ENCODE measurements around the gene EPS8L3.
"Not testable (repeated sequence)": the region's sequence is repeated elsewhere in the genome, so short reads cannot be mapped to it uniquely, and the experiment has no call there.

Gene EPS8L3

DNA sequence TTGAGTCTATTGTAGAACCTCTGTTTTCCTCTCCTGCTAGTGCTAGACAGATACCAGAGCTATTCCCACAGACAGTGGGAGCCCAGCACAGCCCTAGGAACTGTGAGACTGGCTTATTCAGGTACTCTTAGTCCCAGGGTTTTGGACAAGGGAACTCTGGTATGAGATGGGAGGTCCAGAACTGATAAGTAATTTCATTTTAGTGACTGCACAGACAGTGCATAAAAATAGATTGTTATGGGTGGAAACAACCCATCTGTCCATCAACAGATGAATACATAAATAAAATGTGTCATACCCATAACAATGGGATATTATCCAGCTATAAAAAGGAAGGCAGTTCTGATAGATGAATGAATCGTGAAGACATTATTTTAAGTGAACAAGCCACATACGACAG is 9.0 kb downstream of the EPS8L3 start:
- H3K36me3 ChIP-seq (replicated peaks), result no peaks in the 10 kb centered on the region
- no peak overlapping the region for H3K4me3 ChIP-seq (ENCODE audit: low read depth, low read length)
- DNase-seq, result no peak
- in situ Hi-C loops (cut with HindIII; ENCODE audit: low pct_ligation_motif_present, low sequenced_read_pairs), result no loop called here
- H3K27me3 ChIP-seq (replicated peaks), result no peaks in the 10 kb centered on the region
- H3K27ac ChIP-seq, result no peak overlapping the region
- TF ChIP-seq, protein P1, sequence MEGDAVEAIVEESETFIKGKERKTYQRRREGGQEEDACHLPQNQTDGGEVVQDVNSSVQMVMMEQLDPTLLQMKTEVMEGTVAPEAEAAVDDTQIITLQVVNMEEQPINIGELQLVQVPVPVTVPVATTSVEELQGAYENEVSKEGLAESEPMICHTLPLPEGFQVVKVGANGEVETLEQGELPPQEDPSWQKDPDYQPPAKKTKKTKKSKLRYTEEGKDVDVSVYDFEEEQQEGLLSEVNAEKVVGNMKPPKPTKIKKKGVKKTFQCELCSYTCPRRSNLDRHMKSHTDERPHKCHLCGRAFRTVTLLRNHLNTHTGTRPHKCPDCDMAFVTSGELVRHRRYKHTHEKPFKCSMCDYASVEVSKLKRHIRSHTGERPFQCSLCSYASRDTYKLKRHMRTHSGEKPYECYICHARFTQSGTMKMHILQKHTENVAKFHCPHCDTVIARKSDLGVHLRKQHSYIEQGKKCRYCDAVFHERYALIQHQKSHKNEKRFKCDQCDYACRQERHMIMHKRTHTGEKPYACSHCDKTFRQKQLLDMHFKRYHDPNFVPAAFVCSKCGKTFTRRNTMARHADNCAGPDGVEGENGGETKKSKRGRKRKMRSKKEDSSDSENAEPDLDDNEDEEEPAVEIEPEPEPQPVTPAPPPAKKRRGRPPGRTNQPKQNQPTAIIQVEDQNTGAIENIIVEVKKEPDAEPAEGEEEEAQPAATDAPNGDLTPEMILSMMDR (IDR thresholded peaks at IDR 0.05; ENCODE audit: low read depth, low read length, missing control alignments), result no peak

DNA sequence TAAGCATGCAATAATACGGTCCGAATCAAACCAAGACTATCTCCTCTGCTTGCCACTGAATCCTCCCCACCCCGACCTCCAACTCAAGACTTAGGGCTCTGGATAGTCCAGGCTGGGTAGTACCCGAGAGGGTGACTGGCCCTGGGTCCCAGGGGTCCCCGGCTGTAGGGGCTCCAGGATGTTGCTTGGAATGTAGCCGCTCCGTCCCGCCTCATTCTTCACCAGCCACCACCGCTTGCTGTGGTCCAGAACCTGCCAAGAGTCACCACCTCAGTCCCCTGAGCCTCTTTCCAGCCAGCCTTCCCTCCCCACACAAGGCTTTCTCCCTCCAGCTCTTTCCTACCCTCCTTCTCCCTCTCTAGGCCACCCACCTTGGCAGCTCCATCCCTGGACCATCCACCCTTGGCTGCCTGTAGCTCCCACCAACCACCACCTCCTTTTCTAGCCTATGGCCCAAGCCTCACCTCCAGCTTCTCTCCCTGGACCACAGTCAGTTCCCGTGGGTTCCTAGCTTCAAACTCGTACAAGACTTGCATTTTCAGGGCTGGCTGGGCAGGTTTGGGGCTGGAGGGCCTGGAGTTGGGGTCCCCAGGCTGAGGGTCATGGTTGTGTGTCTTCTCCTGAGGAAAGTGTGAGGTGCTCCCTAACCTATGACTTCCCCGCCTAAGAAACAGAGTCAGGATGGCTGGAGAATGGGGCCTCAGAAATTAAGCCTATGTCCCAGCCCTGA is 12.0 kb downstream of the EPS8L3 start:
- H3K27me3 ChIP-seq (replicated peaks), result no peaks in the 10 kb centered on the region
- in situ Hi-C loops (cut with HindIII; ENCODE audit: low pct_ligation_motif_present, low sequenced_read_pairs), result no loop called here
- TF ChIP-seq, protein P1 (IDR thresholded peaks at IDR 0.05; ENCODE audit: low read depth, low read length, missing control alignments), result no peak
- H3K4me3 ChIP-seq (ENCODE audit: low read depth, low read length), result no peak overlapping the region
- no peak for DNase-seq
- H3K36me3 ChIP-seq (replicated peaks), result no peaks in the 10 kb centered on the region
- no peak overlapping the region for H3K27ac ChIP-seq

GRCh38 chr1:109750920-109751319 is 12.8 kb downstream of the EPS8L3 start:
- in situ Hi-C loops (cut with HindIII; ENCODE audit: low pct_ligation_motif_present, low sequenced_read_pairs), result no loop called here
- TF ChIP-seq, protein P1 (IDR thresholded peaks at IDR 0.05; ENCODE audit: low read depth, low read length, missing control alignments), result no peak
- no peaks in the 10 kb centered on the region for H3K36me3 ChIP-seq (replicated peaks)
- no peaks in the 10 kb centered on the region for H3K27me3 ChIP-seq (replicated peaks)
- no peak overlapping the region for H3K27ac ChIP-seq
- H3K4me3 ChIP-seq (ENCODE audit: low read depth, low read length), result no peak overlapping the region
- DNase-seq, result no peak

DNA sequence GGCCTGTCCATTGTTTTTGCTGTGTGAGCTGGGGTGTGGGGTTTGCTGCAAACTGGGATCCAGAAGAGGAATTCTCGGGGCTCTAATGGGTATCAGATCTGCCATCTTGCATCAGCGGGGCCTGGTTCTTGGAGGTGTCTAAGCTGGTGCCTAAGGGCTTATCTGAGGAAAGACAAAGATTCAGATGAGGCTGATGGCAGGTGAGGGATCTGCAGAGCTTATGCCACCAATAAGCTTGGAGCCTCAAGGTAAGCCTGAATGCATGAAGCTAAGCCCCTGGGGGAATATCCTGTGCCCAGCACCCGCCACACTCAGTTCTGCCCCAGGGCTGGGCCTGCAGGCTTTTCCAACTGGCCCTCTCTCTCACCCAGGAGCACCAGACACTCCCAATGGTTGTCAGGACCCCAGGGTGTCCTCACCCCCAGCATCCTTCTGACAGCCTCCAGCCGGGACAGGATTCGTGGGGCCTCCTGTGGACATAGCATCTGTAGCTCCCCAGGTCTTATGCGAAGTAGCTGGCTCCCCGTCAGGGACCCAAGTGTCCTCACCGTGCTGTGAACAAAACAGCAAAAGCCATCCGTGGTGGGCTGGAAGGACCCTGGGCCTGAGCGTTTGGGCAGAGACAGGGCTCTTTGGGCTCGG is 13.4 kb downstream of the EPS8L3 start:
- no peaks in the 10 kb centered on the region for H3K27me3 ChIP-seq (replicated peaks)
- TF ChIP-seq, protein P1 (IDR thresholded peaks at IDR 0.05; ENCODE audit: low read depth, low read length, missing control alignments), result no peak
- no peak for DNase-seq

GRCh38 chr1:109749221-109749620 is 14.5 kb downstream of the EPS8L3 start:
- DNase-seq, result no peak
- Histone ChIP-seq H3K27ac (no peak overlapping the region), H3K36me3 (replicated peaks) (no peaks in the 10 kb centered on the region), H3K27me3 (replicated peaks) (no peaks in the 10 kb centered on the region), H3K4me3 (ENCODE audit: low read depth, low read length) (no peak overlapping the region)
- in situ Hi-C loops (cut with HindIII; ENCODE audit: low pct_ligation_motif_present, low sequenced_read_pairs), result no loop called here
- TF ChIP-seq, protein P1 (IDR thresholded peaks at IDR 0.05; ENCODE audit: low read depth, low read length, missing control alignments), result no peak

More for the DNA sequence above, 13.4 kb downstream of the EPS8L3 start:
- Histone ChIP-seq H3K4me3 (ENCODE audit: low read depth, low read length) (no peak overlapping the region), H3K36me3 (replicated peaks) (no peaks in the 10 kb centered on the region), H3K27ac (no peak overlapping the region)
- in situ Hi-C loops (cut with HindIII; ENCODE audit: low pct_ligation_motif_present, low sequenced_read_pairs), result no loop called here

DNA sequence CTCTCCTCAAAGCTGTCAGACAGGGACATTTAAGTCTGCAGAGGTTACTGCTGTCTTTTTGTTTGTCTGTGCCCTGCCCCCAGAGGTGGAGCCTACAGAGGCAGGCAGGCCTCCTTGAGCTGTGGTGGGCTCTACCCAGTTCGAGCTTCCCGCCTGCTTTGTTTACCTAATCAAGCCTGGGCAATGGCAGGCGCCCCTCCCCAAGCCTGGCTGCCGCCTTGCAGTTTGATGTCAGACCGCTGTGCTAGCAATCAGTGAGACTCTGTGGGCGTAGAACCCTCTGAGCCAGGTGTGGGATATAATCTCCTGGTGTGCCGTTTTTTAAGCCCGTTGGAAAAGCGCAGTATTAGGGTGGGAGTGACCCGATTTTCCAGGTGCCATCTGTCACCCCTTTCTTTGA is 15.4 kb downstream of the EPS8L3 start:
- H3K27me3 ChIP-seq (replicated peaks); H3K4me3 ChIP-seq (ENCODE audit: low read depth, low read length); H3K27ac ChIP-seq; in situ Hi-C loops (cut with HindIII; ENCODE audit: low pct_ligation_motif_present, low sequenced_read_pairs); H3K36me3 ChIP-seq (replicated peaks); DNase-seq: not testable (repeated sequence)

Measured in brain microvascular endothelial cell (primary cell).